ENCODE results near the gene TRIM31.
A peak's percentile ranks its signal among the peaks of the same experiment; 100 is the strongest.

GRCh38 chr6:30113003-30113759, at the start of gene TRIM31:
- TF ChIP-seq CTCF (IDR thresholded peaks at IDR 0.05) (no peak), POLR2A (IDR thresholded peaks at IDR 0.05) (peak in 1 of 2 donors; percentile 17)

Measured in sigmoid colon (tissue), 3 donors.